K562 (cell line): ENCODE data around the gene LARP4B. TPM values are rescaled to one million over a fixed set of nuclear protein-coding genes. Genes with fewer than 3 reads are reported as not detected.

Source experiments
- ATAC-seq: fragments of 200-7000 bp; cut with Tn5 transposase; 3 replicates; pipeline ENCODE4 v1.9.1; 2020; ENCODE audit warnings: moderate library complexity
- BruUV-seq: library from RNA; stranded (reverse); fragments of 400-500 nt; replicated peaks from 2 replicates; lab custom pipeline; 2021; lab: Mats Ljungman, UMichigan
- CTCF ChIA-PET: fragments of 300-600 bp; formaldehyde crosslinking; extraction: SDS; loops from one replicate; lab custom pipeline; 2021; ENCODE audit warnings: low intra/inter-chr PET ratio; lab: Yijun Ruan, JAX
- POLR2A ChIA-PET: fragments of 300-600, 350-650 bp; sonication (Branson Sonifier 250); formaldehyde crosslinking; extraction: SDS; loops from one replicate; lab custom pipeline; 2021; ENCODE audit warnings: antibody characterized with exemption, inconsistent platforms; lab: Yijun Ruan, JAX
- DNase-seq, 4 experiments: peaks; one replicate each; pipeline versions ENCODE4 v3.0.0 to v3.0.0-alpha.2; 2011 to 2018; ENCODE audit warnings: low spot score in 3 of 4, mixed read lengths in 3 of 4; ENCODE audit errors: extremely low read depth in 1 of 4
- FAIRE-seq: peaks from 2 replicates; lab custom pipeline; 2011; peaks lifted over from hg19 to GRCh38; lab: Jason Lieb, UNC
- H2AFZ ChIP-seq: 2 replicates; pipeline ENCODE4 v1.6.0; 2011; ENCODE audit warnings: low read depth, low read length, control low read depth, inconsistent platforms
- H3K27ac ChIP-seq: fragments of 200-600 bp; 3 replicates; pipeline ENCODE4 v1.8.0; 2011; ENCODE audit warnings: low read depth, mild to moderate bottlenecking, control low read depth, inconsistent platforms, low read length, moderate library complexity, mixed read lengths; ENCODE audit errors: extremely low read depth
- H3K27me3 ChIP-seq, 2 experiments: fragments of 300-600 bp in 1 of 2; 2 replicates in 1 of 2; 3 replicates in 1 of 2; pipeline versions ENCODE4 v1.6.0 to v1.8.0; 2011; ENCODE audit warnings: inconsistent platforms in 2 of 2, low read length in 2 of 2, mild to moderate bottlenecking in 1 of 2, mixed read lengths in 1 of 2, moderate library complexity in 1 of 2; ENCODE audit not compliant: control insufficient read depth in 2 of 2, insufficient read depth in 2 of 2
- H3K36me3 ChIP-seq: fragments of 300-600 bp; 3 replicates; pipeline ENCODE4 v1.8.0; 2011; ENCODE audit warnings: mild to moderate bottlenecking, low read length, inconsistent platforms; ENCODE audit not compliant: control insufficient read depth, insufficient read depth
- H3K4me1 ChIP-seq, 2 experiments: fragments of 200-600 bp in 1 of 2; replicated peaks in 1 of 2; 2 replicates in 1 of 2; 3 replicates in 1 of 2; pipeline versions ENCODE4 v1.5.1 to v1.8.0; 2011; ENCODE audit warnings: inconsistent platforms in 2 of 2, low read length in 2 of 2, mild to moderate bottlenecking in 1 of 2, mixed read lengths in 1 of 2, moderate library complexity in 1 of 2; ENCODE audit not compliant: control insufficient read depth in 2 of 2, insufficient read depth in 2 of 2
- H3K4me2 ChIP-seq: 2 replicates; pipeline ENCODE4 v1.6.1; 2011; ENCODE audit warnings: low read length, control low read depth, inconsistent platforms, mixed read lengths; ENCODE audit not compliant: insufficient read depth
- H3K4me3 ChIP-seq: fragments of 200-600 bp; sonication (generic), shearing (Covaris generic); 2 replicates; pipeline ENCODE4 v1.5.1; 2016; ENCODE audit warnings: control low read depth, inconsistent platforms
- H3K79me2 ChIP-seq: fragments of 200-600 bp; 3 replicates; pipeline ENCODE4 v1.8.0; 2011; ENCODE audit warnings: low read length, inconsistent platforms; ENCODE audit not compliant: control insufficient read depth, insufficient read depth
- H3K9ac ChIP-seq, 2 experiments: 2 replicates each; pipeline versions ENCODE4 v1.6.0 to v1.6.1; 2011; ENCODE audit warnings: low read depth in 2 of 2, low read length in 2 of 2, control low read depth in 1 of 2, inconsistent platforms in 1 of 2, mild to moderate bottlenecking in 1 of 2, mixed read lengths in 1 of 2; ENCODE audit not compliant: insufficient read depth in 1 of 2
- H3K9me1 ChIP-seq: one replicate; pipeline ENCODE4 v1.6.0; 2011; ENCODE audit warnings: inconsistent platforms, mild to moderate bottlenecking, low read length, moderate library complexity; ENCODE audit not compliant: control insufficient read depth, insufficient read depth
- H3K9me3 ChIP-seq: replicated peaks from 2 replicates; pipeline ENCODE4 v1.5.1; 2011; ENCODE audit warnings: low read depth, low read length, inconsistent platforms; ENCODE audit not compliant: control insufficient read depth, insufficient read depth
- H4K20me1 ChIP-seq: replicated peaks from 2 replicates; pipeline ENCODE4 v1.6.1; 2011; ENCODE audit warnings: low read length, inconsistent platforms, mixed read lengths; ENCODE audit not compliant: control insufficient read depth, insufficient read depth
- BMI1 ChIP-seq: fragments of 150-350 bp; IDR thresholded peaks from 2 replicates; pipeline ENCODE4 v1.6.1; 2014; ENCODE audit warnings: low read length
- CHD2 ChIP-seq: IDR thresholded peaks from 2 replicates; pipeline ENCODE4 v1.6.1; 2011; ENCODE audit warnings: low read depth, low read length
- DPF2 ChIP-seq: fragments of 450-650 bp; IDR thresholded peaks from 2 replicates; pipeline ENCODE4 v1.6.1; 2016
- EP400 ChIP-seq: fragments of 450-650 bp; IDR thresholded peaks from 2 replicates; pipeline ENCODE4 v1.6.1; 2017; ENCODE audit warnings: antibody characterized with exemption, mild to moderate bottlenecking, moderate library complexity
- ETV1 ChIP-seq: fragments of 450-650 bp; conservative IDR thresholded peaks from 2 replicates; pipeline ENCODE4 v1.6.1; 2016; ENCODE audit warnings: missing genetic modification characterization, control low read depth, low read depth, missing compliant biosample characterization
- GATAD2A ChIP-seq: fragments of 450-650 bp; IDR thresholded peaks from 2 replicates; pipeline ENCODE4 v1.6.1; 2017
- KLF1 ChIP-seq: fragments of 450-650 bp; IDR thresholded peaks from 2 replicates; pipeline ENCODE4 v1.6.1; 2016; ENCODE audit warnings: missing genetic modification characterization, missing compliant biosample characterization
- L3MBTL2 ChIP-seq: fragments of 450-650 bp; IDR thresholded peaks from 2 replicates; pipeline ENCODE4 v1.6.1; 2016; ENCODE audit warnings: mild to moderate bottlenecking, moderate library complexity
- MAFF ChIP-seq: IDR thresholded peaks from 2 replicates; pipeline ENCODE4 v1.6.1; 2012; ENCODE audit warnings: low read length, improper control_type of control experiment
- NFATC3 ChIP-seq: fragments of 450-650 bp; IDR thresholded peaks from 2 replicates; pipeline ENCODE4 v1.6.1; 2017; ENCODE audit warnings: mild to moderate bottlenecking
- PHB2 ChIP-seq: fragments of 450-650 bp; IDR thresholded peaks from 2 replicates; pipeline ENCODE4 v1.6.1; 2017; ENCODE audit warnings: low read depth
- POLR3G ChIP-seq: IDR thresholded peaks from 2 replicates; pipeline ENCODE4 v1.6.1; 2011; ENCODE audit not compliant: insufficient read length, insufficient replicate concordance; ENCODE audit errors: extremely low read depth
- SIN3B ChIP-seq: fragments of 450-650 bp; IDR thresholded peaks from 2 replicates; pipeline ENCODE4 v1.6.1; 2017; ENCODE audit warnings: low read depth, mild to moderate bottlenecking, moderate library complexity
- ZC3H4 ChIP-seq: sonication (generic); formaldehyde crosslinking; IDR thresholded peaks from 2 replicates; pipeline ENCODE4 v1.9.0; 2021; ENCODE audit warnings: missing genetic modification reagents, borderline replicate concordance
- ZNF239 ChIP-seq: fragments of 250-450 bp; sonication (Bioruptor Pico); IDR thresholded peaks from 2 replicates; pipeline ENCODE4 v1.4.0; 2020; ENCODE audit warnings: mild to moderate bottlenecking
- ZNF24 ChIP-seq: fragments of 450-650 bp; IDR thresholded peaks from 2 replicates; pipeline ENCODE4 v1.6.1; 2016
- ZNF586 ChIP-seq: fragments of 450-650 bp; formaldehyde crosslinking; conservative IDR thresholded peaks from 2 replicates; pipeline ENCODE4 v1.4.0; 2020; ENCODE audit warnings: mild to moderate bottlenecking, moderate library complexity
- WGBS: fragments of 100-300 bp; shearing (Covaris generic); methylation state at CpG from one replicate; pipeline ENCODE4 v1.1.6; 2016; ENCODE audit warnings: low coverage, mixed read lengths; ENCODE audit not compliant: insufficient coverage; ENCODE audit errors: missing lambda C conversion rate; 5-methylcytosine and 5-hydroxymethylcytosine counted together
- in situ Hi-C: fragments of 300-500 bp; cut with MboI; formaldehyde crosslinking; loops from 4 replicates; pipeline ENCODE4 v1.15.0; 2018; ENCODE audit warnings: inconsistent platforms, mixed read lengths
- intact Hi-C: fragments of 100-400 bp; cut with micrococcal nuclease; formaldehyde crosslinking; loops from 2 replicates; pipeline ENCODE4 v1.14.2; 2022
- polyA plus RNA-seq, 8 experiments: library from polyadenylated mRNA; depleted of rRNA in 4 of 8; stranded (reverse) in 5 of 8; unstranded in 3 of 8; fragments of >200 nt; fragmentation: Nextera tagmentation in 2 of 8; fragmentation: Illumina TruSeq in 1 of 8; extraction: Ambion mirVana in 2 of 8; extraction: Trizol in 1 of 8; gene quantifications; 2 replicates each; pipeline versions ENCODE4 v1.2.1 to v1.2.3, GENCODE V29; 2011 to 2014; ENCODE audit warnings: inconsistent platforms in 1 of 8, missing spikeins in 1 of 8
- total RNA-seq, 7 experiments: library from RNA; depleted of rRNA in 6 of 7; stranded (reverse); fragments of >200 nt in 6 of 7; fragmentation: Illumina TruSeq in 2 of 7; extraction: Trizol in 2 of 7; gene quantifications; 2 replicates each; pipeline versions ENCODE4 v1.2.1 to v1.2.3, GENCODE V29; 2011 to 2021; ENCODE audit warnings: low replicate concordance in 1 of 7
- TF ChIP-seq, protein P1 (sequence below): fragments of 200-800 bp; sonication (Bioruptor generic); IDR thresholded peaks from 2 replicates; pipeline ENCODE4 v1.6.1; 2017; ENCODE audit warnings: missing genetic modification characterization, missing compliant biosample characterization
- TF ChIP-seq, protein P2 (sequence below): fragments of 450-650 bp; IDR thresholded peaks from 2 replicates; pipeline ENCODE4 v1.6.1; 2018; ENCODE audit not compliant: partially characterized antibody
- TF ChIP-seq, protein P3 (sequence below): fragments of 450-650 bp; IDR thresholded peaks from 2 replicates; pipeline ENCODE4 v1.6.1; 2016; ENCODE audit warnings: antibody characterized with exemption

Gene LARP4B
- total and polyA plus RNA-seq, 9 of the 15 experiments (the other 6 are each of a cell fraction or from before 2014, with no cell fraction given), result 11.8 to 130 (median 42.6) TPM

DNA sequence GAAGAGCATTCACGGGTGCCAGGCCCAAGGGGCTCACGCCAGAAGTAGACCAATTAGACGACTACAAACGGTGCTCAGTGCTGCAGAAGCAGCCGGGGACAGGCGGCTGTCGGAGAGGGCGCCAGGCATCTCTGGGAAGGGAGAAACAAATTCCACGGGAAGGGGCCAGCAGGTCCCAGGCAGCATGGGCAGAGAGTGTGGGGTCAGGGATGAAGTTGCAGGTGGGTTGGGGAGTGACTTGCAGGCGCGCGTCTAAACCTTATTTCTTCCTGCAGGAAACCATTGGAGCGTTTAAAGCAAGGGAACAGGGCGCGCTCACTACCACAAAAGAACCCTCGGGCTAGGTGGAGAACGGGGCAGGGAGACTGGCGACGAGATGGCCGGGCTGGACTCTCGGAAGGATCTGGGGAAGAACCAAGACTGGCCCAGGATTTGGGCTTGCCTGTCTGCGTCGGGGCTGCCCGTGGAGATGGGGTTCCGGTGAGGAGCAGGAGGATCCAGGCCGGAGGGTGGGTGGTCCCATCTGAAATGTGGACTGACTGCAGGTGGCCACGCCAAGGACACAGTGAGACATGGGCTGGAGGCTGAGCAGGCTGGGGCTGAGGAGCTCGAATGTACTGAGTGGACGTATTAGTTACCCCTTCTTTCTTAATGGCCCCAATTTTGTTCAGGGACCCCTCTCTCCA, 125.7 kb downstream of the LARP4B start:
- H2AFZ ChIP-seq, result no peak overlapping the region
- no peak overlapping the region for H3K4me2 ChIP-seq
- no peak overlapping the region for H3K9ac ChIP-seq
- peaks cover 0 to 36% of the 10 kb centered on the region in 2 experiments; a peak in 2 of 5 replicates for H3K4me1 ChIP-seq
- no peak for DNase-seq
- no peak for FAIRE-seq
- H3K4me3 ChIP-seq, result no peak overlapping the region
- ChIA-PET CTCF (no interaction called here), POLR2A (interaction anchor here (0.7 kb wide), 1 partner anchor 252 kb away, joined by 3 read pairs; no protein-coding TSS in a partner anchor)
- H3K9me1 ChIP-seq, result no peaks in the 10 kb centered on the region
- 90% methylated on average over 24 of the region's 29 CpGs for WGBS
- TF ChIP-seq ZNF239 (CRISPR knock-in tag), result no peak
- no peak for TF ChIP-seq ZC3H4
- no peak for TF ChIP-seq KLF1 (tag)
- TF ChIP-seq PHB2, result no peak
- TF ChIP-seq ETV1 (tag), result no peak
- no peak for TF ChIP-seq GATAD2A
- no peak for TF ChIP-seq ZNF586
- no peak for TF ChIP-seq NFATC3
- TF ChIP-seq POLR3G, result no peak
- no peak for TF ChIP-seq DPF2
- TF ChIP-seq, protein P1, sequence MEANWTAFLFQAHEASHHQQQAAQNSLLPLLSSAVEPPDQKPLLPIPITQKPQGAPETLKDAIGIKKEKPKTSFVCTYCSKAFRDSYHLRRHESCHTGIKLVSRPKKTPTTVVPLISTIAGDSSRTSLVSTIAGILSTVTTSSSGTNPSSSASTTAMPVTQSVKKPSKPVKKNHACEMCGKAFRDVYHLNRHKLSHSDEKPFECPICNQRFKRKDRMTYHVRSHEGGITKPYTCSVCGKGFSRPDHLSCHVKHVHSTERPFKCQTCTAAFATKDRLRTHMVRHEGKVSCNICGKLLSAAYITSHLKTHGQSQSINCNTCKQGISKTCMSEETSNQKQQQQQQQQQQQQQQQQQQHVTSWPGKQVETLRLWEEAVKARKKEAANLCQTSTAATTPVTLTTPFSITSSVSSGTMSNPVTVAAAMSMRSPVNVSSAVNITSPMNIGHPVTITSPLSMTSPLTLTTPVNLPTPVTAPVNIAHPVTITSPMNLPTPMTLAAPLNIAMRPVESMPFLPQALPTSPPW (CRISPR knock-in tag), result no peak
- TF ChIP-seq CHD2, result no peak
- no peak for TF ChIP-seq BMI1
- TF ChIP-seq, protein P2, sequence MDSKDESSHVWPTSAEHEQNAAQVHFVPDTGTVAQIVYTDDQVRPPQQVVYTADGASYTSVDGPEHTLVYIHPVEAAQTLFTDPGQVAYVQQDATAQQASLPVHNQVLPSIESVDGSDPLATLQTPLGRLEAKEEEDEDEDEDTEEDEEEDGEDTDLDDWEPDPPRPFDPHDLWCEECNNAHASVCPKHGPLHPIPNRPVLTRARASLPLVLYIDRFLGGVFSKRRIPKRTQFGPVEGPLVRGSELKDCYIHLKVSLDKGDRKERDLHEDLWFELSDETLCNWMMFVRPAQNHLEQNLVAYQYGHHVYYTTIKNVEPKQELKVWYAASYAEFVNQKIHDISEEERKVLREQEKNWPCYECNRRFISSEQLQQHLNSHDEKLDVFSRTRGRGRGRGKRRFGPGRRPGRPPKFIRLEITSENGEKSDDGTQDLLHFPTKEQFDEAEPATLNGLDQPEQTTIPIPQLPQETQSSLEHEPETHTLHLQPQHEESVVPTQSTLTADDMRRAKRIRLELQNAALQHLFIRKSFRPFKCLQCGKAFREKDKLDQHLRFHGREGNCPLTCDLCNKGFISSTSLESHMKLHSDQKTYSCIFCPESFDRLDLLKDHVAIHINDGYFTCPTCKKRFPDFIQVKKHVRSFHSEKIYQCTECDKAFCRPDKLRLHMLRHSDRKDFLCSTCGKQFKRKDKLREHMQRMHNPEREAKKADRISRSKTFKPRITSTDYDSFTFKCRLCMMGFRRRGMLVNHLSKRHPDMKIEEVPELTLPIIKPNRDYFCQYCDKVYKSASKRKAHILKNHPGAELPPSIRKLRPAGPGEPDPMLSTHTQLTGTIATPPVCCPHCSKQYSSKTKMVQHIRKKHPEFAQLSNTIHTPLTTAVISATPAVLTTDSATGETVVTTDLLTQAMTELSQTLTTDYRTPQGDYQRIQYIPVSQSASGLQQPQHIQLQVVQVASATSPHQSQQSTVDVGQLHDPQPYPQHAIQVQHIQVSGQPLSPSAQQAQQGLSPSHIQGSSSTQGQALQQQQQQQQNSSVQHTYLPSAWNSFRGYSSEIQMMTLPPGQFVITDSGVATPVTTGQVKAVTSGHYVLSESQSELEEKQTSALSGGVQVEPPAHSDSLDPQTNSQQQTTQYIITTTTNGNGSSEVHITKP, result no peak
- TF ChIP-seq, protein P3, sequence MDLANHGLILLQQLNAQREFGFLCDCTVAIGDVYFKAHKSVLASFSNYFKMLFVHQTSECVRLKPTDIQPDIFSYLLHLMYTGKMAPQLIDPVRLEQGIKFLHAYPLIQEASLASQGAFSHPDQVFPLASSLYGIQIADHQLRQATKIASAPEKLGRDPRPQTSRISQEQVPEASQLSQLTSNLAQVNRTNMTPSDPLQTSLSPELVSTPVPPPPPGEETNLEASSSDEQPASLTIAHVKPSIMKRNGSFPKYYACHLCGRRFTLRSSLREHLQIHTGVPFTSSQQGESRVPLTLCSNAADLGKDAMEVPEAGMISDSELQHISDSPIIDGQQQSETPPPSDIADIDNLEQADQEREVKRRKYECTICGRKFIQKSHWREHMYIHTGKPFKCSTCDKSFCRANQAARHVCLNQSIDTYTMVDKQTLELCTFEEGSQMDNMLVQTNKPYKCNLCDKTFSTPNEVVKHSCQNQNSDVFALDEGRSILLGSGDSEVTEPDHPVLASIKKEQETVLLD, result no peak
- TF ChIP-seq SIN3B, result no peak
- no peak for TF ChIP-seq ZNF24
- TF ChIP-seq EP400, result no peak
- no peak for TF ChIP-seq L3MBTL2
- TF ChIP-seq MAFF, result no peak
- H3K79me2 ChIP-seq, result no peaks in the 10 kb centered on the region
- H4K20me1 ChIP-seq, result peaks cover 11% of the 10 kb centered on the region
- in situ Hi-C loops, result no loop called here
- no peaks in the 10 kb centered on the region for H3K9me3 ChIP-seq
- no peak for ATAC-seq
- H3K27ac ChIP-seq, result no peak overlapping the region
- intact Hi-C loops, result no loop called here
- H3K36me3 ChIP-seq, result peaks cover 44% of the 10 kb centered on the region
- no TSS peak for BruUV-seq
- H3K27me3 ChIP-seq, result no peaks in the 10 kb centered on the region
